AG04449 (cell line): ENCODE results near the gene GALNT14.

ENCODE experiments used
- CTCF ChIA-PET: fragments of 350-600 bp; formaldehyde crosslinking; extraction: SDS; loops from one replicate; lab custom pipeline; 2021; ENCODE audit warnings: antibody characterized with exemption; lab: Yijun Ruan, JAX
- POLR2A ChIA-PET: fragments of 400-600, 350-600 bp; formaldehyde crosslinking; extraction: SDS; loops from one replicate; lab custom pipeline; 2020; ENCODE audit warnings: antibody characterized with exemption, inconsistent platforms; lab: Yijun Ruan, JAX
- DNase-seq: peaks from one replicate; pipeline ENCODE4 v3.0.0-alpha.2; 2010; ENCODE audit warnings: low read depth, low spot score
- H3K4me3 ChIP-seq: 2 replicates; pipeline ENCODE4 v1.5.1; 2011; ENCODE audit warnings: low read depth, mild to moderate bottlenecking, control low read depth, low read length
- CTCF ChIP-seq: IDR thresholded peaks from one replicate; pipeline ENCODE4 v1.5.1; 2011; ENCODE audit warnings: mild to moderate bottlenecking, moderate library complexity, low read length, control low read depth, inconsistent platforms; ENCODE audit not compliant: insufficient read depth; ENCODE audit errors: missing control alignments

GALNT14 gene

GRCh38 chr2:31113765-31114164, 24.5 kb downstream of the GALNT14 start:
- no peak overlapping the region for H3K4me3 ChIP-seq
- no peak for DNase-seq
- POLR2A ChIA-PET: no interaction called here
- CTCF ChIA-PET: no interaction called here
- TF ChIP-seq CTCF: no peak

GRCh38 chr2:31112544-31112943, 25.7 kb downstream of the GALNT14 start:
- no peak for DNase-seq
- ChIA-PET CTCF (no interaction called here), POLR2A (no interaction called here)
- no peak for TF ChIP-seq CTCF
- no peak overlapping the region for H3K4me3 ChIP-seq

- POLR2A ChIA-PET: no interaction called here
- CTCF ChIA-PET: no interaction called here
Observed at GRCh38 chr2:31110998-31111397, 27.2 kb downstream of the GALNT14 start.

GRCh38 chr2:31110431-31110830, 27.8 kb downstream of the GALNT14 start:
- ChIA-PET POLR2A (no interaction called here), CTCF (no interaction called here)
- no peak for DNase-seq
- TF ChIP-seq CTCF: no peak
- no peak overlapping the region for H3K4me3 ChIP-seq

More at GRCh38 chr2:31110998-31111397, 27.2 kb downstream of the GALNT14 start:
- no peak overlapping the region for H3K4me3 ChIP-seq
- TF ChIP-seq CTCF: no peak
- no peak for DNase-seq

- no peak for TF ChIP-seq CTCF
- DNase-seq: no peak
- ChIA-PET POLR2A (no interaction called here), CTCF (interaction anchor here (1.2 kb wide), 1 partner anchor 225 kb away, joined by 3 read pairs; no protein-coding TSS in a partner anchor)
- H3K4me3 ChIP-seq: no peak overlapping the region
Observed at GRCh38 chr2:31109633-31110192, 28.5 kb downstream of the GALNT14 start.

GRCh38 chr2:31108561-31109286, 29.5 kb downstream of the GALNT14 start:
- H3K4me3 ChIP-seq: no peak overlapping the region
- POLR2A ChIA-PET: no interaction called here
- CTCF ChIA-PET: interaction anchor here (1.2 kb wide), 1 partner anchor 226 kb away, joined by 3 read pairs; no protein-coding TSS in a partner anchor
- TF ChIP-seq CTCF: no peak
- DNase-seq: no peak
